HG03520 (cell line): ENCODE results near the gene COPA.
A peak's percentile ranks its signal among the peaks of the same experiment; 100 is the strongest.

Source experiments
- ATAC-seq: cut with Tn5 transposase; IDR thresholded peaks from one replicate; pipeline ENCODE4 v1.9.1; 2021; ENCODE audit warnings: mild to moderate bottlenecking, moderate library complexity; ENCODE audit not compliant: unreplicated experiment

The COPA gene

DNA sequence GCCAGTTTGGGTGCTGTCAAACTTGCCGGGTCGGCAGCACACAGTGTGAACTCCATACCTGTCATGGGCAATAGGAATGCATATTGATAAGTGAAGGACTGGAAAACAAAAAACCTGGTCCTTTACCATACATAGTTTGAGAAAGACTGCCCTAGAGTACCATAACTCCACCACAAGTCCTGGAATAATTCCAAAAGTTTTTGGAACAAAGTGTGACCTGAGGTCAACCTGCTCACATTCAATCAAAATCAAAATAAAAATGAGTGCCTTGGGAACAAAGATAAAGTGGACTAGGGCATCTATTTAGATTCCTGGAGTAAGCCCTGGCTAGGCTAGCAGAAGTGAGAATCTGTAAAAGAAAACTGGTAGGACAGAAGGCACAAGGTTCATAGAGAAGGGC lies 65.7 kb downstream of the COPA start:
- no peak for ATAC-seq

DNA sequence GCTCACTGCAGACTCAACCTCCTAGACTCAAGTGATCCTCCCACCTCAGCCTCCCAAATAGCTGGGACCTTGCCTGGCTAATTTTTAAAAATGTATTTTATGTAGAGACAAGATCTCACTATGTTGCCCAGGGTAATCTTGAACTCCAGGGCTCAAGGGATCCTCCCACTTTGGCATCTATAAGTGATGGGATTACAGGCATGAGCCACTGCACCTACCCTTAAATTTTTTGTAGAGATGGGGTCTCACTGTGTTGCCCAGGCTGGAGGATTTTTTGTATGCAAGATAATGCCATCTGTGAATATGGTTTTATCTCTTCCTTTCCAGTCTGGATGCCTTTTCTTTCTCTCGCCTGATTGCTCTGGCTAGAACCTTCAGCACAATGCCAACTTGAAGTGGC lies 72.0 kb downstream of the COPA start:
- no peak for ATAC-seq

DNA sequence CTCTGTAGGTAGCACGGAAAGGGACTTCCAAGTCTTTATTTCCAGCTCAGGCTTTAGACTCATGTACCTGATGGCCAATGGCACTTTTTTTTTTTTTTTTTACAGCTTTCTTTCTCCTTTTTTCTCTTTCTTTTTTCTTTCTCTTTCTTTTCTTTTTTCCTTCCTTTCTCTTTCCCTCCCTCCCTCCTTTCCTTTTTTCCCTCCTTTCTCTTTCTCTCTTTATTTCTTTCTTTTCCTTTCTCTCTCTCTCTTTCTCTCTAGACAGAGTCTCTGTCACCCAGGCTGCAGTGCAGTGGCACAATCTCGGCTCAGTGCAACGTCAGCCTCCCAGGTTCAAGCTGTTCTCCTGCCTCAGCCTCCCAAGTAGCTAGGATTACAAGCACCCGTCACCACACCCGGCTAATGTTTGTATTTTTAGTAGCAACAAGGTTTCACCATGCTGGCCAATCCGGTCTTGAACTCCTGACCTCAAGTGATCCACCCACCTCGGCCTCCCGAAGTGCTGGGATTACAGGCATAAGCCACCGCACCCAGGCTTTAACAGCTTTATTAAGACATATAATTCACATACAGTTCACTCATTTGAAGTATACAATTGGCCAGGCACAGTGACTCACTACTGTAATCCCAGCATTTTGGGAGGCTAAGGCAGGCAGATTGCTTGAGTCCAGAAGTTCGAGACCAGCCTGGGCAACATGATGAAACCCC lies 75.6 kb downstream of the COPA start:
- no peak for ATAC-seq

DNA sequence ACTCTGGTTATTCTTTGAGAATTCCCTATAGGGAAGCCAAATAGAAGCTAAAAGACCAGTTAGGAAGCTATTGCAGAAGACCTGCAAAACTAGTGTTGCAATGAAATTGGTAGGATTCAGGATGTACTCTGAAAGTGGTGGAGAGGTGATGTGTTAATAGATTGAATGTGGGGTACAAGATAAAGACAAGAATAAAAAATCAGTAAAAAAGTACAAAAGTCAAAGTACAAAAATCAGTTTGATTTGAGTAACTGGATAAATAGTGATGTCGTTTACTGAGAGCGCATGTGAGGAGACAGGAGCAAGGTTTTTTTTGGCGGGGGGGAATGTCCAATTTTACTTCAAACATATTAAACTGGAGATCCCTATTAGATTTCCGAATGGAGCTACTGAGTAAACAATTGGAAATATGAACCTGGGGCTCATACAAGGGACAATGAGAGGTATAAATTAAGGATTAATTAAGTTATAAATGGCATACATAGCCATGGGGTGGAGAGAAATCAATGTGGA lies 78.2 kb downstream of the COPA start:
- no peak for ATAC-seq

DNA sequence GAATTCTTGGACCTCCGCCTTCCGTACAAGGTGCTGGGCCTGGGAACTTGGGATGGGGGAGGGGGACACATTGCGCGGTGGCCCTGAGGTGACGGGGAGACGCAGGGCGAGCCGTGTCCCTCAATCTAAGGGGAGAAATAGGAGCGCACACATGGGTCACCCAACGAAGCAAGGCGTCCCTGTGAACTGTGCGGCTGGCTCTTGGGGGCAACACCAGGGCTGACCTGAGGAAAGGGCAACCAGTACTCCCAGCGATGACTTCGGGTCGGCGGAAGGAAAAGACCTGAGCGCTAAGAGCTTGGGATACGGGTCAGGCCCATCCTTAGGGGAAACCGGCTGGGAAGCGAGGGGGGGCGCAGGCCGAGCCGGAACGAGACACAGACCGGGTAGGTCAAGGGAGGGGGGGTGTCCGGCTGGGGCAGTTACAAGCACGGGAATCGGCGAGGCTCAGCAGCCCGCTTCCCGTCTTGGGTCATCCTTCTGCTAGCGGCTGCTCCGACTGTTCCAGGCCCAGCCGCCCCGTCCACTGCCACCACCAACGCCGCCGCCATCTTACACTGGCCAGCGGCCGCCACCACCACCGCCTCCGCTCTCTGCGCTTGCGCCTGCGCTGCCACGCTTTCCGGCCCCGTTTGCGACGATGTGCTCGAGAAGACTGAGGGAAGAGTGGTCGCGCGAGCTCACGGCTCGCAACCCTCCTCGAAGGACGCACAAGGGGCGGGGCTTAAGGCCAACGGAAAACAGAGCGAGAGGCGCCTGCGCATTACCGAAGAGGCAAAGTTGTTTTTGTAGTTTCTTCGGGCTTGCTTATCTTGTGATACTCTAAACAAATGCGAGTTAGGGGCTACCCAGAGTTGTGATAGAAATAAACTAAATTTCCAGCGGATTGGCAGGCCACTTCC lies 80.9 kb downstream of the COPA start, which contains the start of gene DCAF8:
DCAF8 (minus strand) TSS at position 657 of the 902 bp plus-strand sequence. CDS start 18,541 bp downstream, outside the sequence.
- peak; percentile 81 for ATAC-seq

DNA sequence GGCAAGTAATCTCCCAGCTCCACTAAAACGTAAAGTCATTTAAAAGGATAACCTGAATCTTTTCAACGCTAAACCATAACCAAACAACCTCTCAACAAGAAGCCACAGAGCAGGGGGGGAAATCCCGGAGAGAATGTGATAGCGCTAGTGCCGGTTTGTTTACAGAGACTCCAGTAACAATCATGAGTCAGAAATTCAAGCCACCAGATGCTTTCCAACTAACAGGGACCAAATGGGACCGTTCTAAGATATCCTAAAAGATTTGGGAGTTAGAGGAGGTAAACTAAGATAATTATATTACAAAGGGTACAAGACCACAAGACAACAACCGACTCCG lies 81.5 kb downstream of the COPA start:
- no peak for ATAC-seq

DNA sequence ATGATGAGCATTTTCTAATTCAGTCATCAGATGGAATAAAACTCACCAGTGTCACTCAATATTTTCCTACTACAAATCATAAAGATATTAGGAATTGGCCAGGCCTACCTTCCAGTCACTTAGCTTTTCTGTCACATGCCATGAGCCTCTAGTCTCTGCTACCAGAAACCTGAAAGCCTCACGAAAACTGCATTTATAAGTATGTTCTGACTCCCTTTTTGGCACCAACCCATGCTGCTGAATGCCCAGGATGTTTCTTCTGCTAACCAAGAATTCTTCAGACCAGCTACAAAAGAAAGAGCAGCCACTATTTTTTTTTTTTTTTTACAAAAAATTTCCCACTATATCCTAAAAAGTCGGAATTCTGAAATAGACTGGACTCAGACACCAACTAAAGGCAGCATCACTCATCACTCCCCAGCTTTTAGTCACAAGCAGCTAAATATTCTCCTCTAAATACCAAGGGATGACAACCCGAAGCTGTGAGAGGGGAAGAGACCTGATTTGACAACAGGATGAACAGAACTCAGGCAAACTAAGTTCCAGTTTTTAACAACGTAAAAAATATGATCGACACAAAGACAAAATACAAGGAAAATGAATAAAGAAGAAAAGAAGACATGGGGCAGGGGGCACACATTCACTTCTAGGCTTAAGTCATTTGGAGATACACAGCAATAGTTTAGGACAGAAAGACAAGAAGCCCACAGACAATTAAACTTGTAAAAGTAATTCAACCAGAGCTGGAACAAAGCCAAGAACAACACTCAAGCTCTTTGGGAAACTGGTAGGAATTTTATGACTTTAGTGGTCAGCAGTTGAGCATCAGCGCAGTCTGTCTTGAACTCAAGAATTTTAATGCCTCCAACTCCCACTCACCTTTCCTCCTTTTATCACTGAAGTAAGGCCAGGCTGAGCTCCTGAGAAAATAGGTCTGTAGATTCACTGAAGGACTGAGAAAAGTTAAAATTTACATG lies 82.4 kb downstream of the COPA start:
- ATAC-seq = no peak

DNA sequence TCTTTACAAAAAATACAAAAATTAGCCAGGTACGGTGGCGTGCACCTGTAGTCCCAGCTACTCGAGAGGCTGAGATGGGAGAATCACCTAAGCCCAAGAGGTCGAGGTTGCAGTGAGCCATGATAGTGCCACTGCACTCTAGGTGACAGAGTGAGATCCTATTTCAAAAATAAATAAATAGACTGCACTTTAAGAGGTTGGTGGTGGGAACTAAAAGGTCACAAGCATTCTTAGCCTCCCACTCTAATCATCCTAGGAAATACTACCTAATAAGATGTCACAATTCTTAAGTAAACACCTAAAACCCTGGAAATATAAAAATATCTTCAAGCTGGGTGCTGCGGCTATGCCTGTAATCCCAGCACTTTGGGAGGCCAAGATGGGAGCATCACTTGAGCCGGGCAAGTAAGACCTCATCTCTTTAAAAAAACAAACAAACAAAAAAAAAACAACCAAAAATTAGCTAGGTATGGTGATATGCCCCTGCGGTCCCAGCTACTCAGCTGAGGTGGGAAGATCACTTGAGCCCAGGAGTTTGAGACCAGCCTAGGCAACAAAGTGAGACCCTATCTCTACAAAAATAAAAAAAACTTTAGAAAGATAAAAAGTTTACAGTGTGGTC lies 84.8 kb downstream of the COPA start:
- ATAC-seq = no peak

DNA sequence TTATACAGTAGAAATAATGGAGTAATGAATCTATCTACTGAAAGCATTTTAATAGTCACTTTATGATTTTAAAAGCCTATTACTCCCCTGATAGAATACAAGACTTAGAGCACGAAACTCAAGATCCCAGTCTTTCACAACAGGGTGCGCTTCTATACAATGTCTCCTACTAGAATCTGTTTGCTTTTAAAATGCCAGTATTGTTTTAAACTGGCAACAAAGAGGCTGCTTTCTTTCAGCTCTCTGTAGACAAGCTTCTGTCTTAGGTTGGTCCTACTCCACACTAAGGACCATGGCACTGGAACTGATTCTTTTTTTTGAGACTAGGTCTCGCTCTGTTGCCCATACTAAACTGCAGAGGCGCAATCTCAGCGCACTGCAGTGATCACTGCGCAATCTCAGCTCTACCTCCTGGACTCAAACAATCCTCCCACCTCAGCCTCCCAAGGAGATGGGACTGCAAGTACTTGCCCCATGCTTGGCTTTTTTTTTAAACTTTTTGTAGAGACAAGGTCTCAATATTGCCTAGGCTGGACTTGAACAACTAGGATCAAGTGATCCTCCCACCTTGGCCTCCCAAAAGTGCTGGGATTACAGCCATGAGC lies 85.5 kb downstream of the COPA start:
- ATAC-seq = no peak

DNA sequence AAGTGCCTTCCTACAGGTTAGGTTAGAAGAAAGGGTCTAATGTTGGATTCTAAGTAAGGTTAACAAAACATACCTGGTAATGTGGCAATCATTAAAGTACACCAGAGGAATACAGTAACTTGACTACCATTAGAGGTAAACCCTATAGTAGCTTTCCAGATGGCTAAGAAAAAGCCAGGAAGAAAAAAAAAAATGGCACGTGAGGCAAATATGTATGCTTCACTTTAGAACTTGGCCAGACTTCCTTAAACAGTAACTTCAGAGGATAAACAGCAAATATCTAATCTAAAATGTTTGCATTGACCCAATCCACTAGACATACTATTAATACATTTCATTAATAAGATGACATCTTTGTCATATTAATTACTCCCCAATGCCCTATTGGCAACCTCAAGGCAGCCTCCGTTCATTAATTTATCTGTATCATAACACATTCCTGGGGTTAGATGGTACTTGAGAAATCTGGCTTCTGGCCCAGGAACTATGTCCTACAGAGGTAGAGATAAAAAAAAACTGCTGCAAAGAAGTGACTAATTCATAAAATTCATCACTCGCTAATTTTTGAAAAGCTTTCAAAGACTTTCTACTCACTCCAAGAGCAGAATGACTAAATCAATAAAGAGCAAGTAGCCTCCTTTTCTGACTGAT lies 86.5 kb downstream of the COPA start:
- ATAC-seq = no peak

DNA sequence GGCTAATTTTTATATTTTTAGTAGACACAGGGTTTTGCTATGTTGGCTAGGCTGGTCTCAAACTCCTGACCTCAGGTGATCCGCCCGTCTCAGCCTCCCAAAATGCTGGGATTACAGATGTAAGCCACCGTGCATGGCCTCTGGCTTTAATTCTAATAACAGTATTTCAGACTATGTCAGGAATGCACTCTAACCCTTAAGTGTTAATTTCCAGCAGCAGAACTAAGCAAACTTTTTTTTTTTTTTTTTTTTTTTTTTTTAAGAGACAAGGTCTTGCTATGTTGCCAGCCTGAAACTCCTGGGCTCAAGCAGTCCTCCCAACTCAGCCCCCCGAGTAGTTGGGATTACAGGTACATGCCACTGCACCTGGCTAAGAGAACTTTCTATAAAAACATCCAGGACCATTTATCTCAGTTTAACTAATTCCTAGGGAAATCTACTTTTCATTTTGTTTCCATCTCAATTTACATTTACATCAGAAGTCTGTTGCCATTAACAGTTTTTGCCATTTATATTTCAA lies 87.2 kb downstream of the COPA start:
- ATAC-seq = no peak

DNA sequence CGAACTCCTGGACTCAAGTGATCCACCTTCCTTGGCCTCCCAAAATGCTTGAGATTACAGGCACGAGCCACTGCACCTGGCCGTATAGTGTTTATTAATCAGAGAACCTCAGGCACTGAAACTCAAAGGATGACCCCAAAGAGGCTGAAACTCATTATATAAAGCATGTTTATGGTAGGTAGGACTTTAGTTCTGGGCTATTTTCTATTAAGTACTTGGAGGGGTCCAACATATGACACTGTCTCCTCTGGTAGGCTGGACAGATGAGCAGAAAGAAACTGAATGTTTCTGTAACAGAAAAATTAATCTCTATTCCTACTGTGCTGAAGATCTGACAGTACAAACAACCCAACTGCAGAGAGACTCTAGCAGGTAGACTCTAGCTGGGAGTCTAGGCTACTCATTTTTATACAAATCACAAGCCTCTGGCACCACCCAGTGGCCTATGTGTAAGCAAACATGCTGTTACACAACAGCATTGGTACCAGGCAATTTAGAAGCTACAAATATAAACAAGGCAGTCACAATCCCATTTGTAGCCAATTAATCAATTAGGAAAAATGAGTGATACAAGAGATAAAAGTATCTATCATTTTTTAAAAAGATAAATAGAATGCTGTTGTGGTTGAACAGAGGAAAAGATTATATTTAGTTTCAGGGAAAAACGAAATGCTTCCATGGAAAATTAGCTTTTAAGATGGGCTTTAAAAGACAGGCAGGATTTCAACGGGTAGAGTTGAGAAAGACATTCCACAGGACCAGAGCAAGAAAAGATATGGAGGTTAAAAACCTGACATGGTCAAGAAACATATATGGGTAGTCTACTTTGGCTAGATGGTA lies 91.1 kb downstream of the COPA start:
- no peak for ATAC-seq

DNA sequence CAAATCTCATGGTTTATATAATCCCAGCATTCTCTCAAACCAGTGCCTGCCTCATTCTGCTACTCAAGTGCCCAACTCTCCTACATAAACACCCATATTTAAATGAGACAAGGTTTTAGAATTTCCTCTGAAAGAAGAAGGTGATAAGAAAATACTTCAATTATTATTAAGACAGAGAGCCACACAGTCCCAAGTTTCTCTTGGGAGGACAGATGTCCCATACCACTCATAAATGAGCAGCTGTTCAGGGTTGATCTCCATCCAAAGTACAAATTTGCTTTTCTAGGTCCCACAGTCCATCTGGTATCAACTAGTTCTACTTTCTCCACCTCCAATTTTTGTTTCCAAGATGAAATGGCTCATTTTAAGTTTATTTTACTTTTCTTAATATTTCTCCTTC lies 92.0 kb downstream of the COPA start:
- no peak for ATAC-seq

DNA sequence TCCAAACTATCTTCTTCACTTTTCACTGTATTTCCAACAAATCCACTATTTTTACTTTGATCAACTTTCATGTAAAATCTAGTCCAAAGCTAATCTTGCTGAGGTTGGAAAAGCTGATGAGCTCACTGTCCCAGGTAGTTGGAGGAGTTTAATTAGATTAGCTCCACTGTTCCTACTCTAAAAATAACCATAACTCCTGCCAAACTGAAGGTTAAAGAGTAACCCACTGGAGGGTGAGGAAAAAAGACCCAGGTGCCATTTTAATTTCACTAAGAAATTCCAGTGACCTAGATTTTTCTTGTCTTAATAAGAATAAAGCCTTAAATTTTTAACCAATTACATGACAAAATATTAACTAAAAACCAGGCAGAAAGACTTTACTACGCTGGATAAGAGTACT lies 96.0 kb downstream of the COPA start:
- ATAC-seq = no peak

DNA sequence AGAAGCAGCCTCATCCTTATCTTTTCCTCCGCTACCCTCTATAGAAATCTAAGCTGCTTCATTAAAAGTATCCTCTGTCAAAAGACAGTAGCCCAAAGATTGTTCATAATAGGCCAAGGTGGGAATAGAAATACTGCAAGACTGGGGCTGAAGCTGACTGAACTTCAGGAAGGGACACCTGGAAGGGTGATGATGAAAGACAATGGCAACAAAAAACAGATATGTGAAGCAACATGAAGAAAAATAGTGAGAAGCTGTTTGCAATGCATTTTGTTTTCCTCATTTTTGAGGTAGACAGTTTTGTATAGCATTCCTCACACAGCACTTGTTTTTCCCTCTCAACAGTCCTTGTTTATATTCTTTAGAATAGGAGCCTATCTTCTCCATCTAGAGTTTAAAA lies 97.6 kb downstream of the COPA start:
- ATAC-seq = no peak

DNA sequence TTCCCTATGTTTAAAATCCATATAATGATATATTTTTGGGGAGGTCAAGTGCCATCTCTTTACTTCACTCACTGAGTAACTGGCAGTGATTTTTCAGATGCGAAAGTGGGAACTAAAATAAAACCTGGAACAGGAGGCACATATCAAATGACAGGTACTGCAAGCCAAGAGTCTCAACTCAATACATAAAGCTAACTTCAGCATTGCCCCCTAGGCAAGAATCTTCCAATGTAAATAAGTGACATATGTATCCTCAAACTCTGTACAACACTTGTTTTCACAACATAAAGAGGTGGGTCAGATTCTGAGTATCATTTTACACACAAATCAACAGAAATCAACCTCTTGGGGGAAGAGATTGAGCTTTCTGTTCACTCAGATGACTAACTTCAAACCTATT lies 98.8 kb downstream of the COPA start:
- no peak for ATAC-seq

DNA sequence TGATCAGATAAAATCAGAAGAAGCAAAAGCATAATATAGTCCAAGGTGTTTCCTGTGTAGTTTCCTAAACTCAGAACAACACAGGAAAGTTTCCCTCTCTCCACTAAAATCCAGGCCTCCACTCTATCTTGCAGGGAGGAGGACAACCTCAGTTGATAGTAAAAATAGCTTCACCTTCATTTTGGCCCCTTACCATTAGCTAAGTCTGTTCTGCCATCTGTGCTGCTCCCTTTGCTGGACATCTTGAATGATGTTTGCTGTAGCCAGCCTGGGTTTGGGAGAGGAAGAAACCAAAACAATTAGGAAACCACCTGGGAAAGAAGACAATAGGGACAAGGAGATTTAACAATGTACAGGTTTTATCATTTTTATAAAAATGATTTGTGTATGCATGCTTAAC lies 99.3 kb downstream of the COPA start:
- ATAC-seq = no peak

DNA sequence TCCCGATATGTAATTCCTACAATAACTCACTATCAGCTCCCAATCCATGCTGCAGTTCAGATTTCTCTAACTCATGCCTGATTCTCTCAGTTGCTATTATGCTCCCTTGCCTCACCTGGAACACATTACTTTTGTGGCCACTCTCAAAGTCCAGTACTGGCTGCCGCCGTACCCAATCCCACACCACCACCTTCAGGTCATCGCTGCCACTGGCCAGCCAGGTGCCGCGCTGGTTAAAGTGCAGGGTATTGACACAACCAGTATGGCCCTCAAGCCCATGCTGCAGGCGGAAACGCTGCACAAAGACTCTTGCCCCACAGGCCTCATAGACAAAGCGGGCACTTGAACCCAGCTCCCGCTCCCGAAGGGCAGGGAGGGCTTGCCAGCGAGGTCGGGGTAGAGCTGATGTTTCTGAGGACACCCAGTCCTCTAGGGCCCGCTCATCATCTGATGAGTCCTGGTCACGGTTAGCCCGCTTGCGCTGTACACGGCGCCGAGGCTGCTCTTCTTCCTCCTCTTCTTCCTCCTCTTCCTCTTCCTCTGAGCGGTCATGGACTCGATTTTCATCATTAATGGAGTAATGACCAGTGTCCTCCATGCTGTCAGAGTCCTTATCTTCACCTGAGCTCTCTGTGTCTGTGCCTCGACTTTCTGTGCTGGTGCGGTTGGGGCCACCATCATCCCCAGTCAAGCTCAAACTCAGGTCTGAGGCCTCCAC lies 103.3 kb downstream of the COPA start:
- no peak for ATAC-seq
